GM19238 (cell line): ENCODE measurements around the gene CCDC117.

ENCODE experiments used
- DNase-seq: peaks from one replicate; pipeline ENCODE4 v3.0.0; 2011; ENCODE audit warnings: low spot score; ENCODE audit not compliant: insufficient read length

Gene CCDC117

GRCh38 chr22:28769394-28770085 lies 3.0 kb upstream of the CCDC117 start:
- DNase-seq: no peak

- no peak for DNase-seq
These were observed 1.2 kb upstream of the CCDC117 start for GRCh38 chr22:28771195-28771791.

- DNase-seq: peak; percentile 17
These were observed 969 bp downstream of the CCDC117 start for GRCh38 chr22:28773461-28773867.

- DNase-seq: no peak
These were observed 1.9 kb downstream of the CCDC117 start for GRCh38 chr22:28774378-28774777.

GRCh38 chr22:28779833-28780232 lies 7.3 kb downstream of the CCDC117 start:
- DNase-seq: no peak

- no peak for DNase-seq
These were observed 7.8 kb downstream of the CCDC117 start for GRCh38 chr22:28780296-28780695.

GRCh38 chr22:28783786-28784671 lies 11.5 kb downstream of the CCDC117 start:
- DNase-seq: no peak

- no peak for DNase-seq
These were observed 16.1 kb downstream of the CCDC117 start for GRCh38 chr22:28788601-28789000.

- no peak for DNase-seq
These were observed 18.6 kb downstream of the CCDC117 start for GRCh38 chr22:28791124-28791523.

- peak; percentile 22 for DNase-seq
These were observed 19.5 kb downstream of the CCDC117 start for GRCh38 chr22:28791841-28792490.

GRCh38 chr22:28792491-28793383 lies 20.2 kb downstream of the CCDC117 start:
- DNase-seq: no peak

- no peak for DNase-seq
These were observed 21.6 kb downstream of the CCDC117 start for GRCh38 chr22:28793976-28794584.

- DNase-seq: no peak
These were observed 22.7 kb downstream of the CCDC117 start for GRCh38 chr22:28795071-28795693.

- no peak for DNase-seq
These were observed 23.7 kb downstream of the CCDC117 start for GRCh38 chr22:28795932-28796856.

- DNase-seq: no peak
These were observed 26.5 kb downstream of the CCDC117 start for GRCh38 chr22:28798810-28799605.

- no peak for DNase-seq
These were observed 27.3 kb downstream of the CCDC117 start for GRCh38 chr22:28799606-28800307.
